NCI-H226 (cell line): ENCODE data around the gene RBMS2.
A peak's percentile ranks its signal among the peaks of the same experiment; 100 is the strongest.

Source experiments
- DNase-seq: peaks from one replicate; pipeline ENCODE4 v3.0.0-alpha.2; 2015

Gene RBMS2

DNA sequence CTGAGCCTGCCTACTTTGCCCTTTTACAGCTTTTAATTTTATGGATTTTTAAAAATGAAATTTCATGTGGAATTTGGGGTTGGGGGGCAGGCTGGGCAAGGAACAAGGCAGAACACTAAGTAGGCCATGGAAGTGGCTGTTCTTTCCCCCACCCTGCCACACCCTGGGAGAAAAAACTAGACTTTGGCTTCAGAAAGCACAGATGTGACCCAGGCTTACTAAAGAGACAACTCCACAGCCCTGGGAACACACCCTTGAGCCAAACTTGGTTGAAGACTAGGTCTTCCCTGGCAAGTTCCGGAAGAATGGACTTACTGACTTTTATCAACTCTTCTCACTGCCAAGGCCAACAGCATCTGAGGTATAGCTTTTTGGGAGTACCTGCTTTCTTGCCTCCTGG is 68.2 kb downstream of the RBMS2 start:
- no peak for DNase-seq

DNA sequence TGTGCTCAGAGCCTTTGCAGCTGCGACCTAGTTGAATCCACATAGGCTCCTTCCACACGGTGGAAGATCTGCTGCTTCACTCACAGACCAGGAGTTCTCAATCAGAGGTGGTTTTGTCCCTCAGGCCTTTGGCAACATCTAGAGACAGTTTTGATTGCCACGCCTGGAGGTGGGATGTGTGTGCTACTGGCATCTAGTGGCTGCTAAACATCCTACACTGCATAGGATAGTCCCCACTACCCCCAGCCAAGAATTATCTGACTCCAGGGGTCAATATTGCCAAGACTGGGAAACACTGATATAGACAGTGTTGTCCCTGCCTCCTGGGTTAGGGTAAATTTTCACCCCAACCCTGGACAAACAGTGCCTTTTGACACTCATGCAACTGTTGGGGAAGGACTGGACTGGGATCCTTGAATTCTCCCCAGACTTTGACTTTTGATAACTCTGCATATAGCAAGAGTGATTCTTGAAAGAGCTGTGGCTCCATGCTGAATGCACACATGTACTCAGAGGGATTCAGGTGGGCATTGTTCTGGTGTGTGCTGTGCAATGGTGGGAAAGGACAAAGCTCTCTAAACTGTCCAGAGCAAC is 68.7 kb downstream of the RBMS2 start:
- DNase-seq = no peak

DNA sequence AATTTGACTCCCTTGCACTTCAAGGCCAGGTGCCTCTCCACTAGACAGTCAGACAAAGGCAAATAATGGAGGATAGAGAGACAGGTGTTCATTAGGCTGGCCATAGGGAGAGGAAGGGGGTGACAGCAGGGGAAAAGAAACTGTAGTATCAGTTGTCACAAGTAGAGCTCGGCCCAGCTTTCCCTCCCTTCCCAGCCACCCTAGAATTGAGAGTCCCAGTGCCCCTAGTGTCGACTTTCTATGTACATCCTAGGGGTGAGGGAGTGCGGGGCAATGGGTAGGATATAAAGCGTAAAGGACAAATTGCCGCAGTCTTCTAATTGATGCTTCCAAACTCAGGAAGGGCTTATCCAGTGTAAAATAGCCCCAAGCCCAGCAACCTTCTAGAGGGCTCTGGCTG is 69.5 kb downstream of the RBMS2 start:
- no peak for DNase-seq

DNA sequence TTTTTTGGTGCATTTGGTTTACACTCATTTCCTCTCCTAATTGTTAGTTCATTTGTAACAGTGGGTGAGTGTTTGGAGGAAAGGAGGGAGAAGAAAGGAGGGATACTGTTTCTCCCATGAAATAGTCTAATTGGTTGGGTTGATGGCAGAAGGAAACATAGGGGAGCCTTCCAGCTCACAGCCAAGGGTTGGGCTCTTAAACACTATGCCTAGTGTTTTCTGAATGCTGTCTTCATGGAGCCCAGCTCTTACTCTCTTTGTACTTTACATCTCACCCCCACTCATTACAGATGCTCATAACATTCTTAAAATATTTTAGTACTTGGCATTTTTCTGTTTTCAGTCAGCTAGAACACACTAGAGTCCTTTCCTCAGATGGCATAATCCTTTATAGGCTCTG is 70.3 kb downstream of the RBMS2 start:
- no peak for DNase-seq

DNA sequence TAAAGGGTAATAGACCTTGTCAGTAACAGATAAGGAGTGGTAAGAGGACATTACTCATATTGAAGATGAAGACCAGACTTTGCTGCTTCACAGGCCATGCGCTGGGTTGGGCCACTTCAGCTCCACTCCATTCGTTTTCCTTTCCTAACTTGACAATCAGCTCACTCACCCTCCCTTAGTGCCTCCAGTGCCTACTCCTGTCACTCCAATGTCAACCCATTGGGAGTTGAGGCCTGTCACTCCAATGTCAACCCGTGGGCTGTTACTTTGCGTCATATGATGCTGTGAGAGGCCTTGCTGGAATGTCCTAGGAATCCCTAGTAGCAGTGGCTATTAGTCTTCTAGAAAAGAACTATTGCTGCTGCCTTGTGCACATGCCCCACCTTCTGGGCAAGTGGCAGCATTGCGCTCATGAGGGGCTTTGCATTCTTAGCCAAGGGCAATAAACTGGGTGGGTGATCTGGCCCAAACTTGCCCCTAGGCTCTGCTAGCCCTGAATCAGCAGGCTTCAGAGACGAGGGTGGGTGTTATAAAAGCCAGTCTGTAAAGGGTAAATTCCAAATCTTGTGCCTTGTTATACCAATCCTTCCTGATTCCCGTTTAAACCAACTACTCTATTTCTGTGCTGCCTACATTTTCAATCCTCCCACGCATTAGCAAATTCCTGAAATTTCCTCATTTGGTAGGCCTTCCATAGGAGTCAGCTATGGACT is 72.4 kb downstream of the RBMS2 start:
- DNase-seq = peak; percentile 83

DNA sequence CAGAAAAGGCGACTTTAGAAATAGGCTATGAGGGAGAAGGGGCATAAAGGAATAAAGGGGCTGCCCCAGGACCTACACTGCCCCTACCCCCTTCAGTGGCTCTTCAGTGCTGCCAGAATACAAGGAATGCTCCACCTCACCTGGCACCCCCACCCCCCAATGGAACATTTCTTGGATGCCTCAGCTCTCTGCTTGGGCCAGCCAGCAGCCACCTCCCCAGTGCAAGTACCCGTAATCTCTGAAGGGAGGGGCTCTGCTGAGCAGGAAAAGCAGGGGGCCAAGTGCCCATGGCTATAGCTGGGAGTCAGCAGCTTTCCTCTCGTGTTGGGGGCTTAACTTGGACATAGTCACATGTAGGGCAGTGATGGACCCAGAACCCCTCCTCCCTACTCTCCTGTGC is 75.2 kb downstream of the RBMS2 start:
- no peak for DNase-seq

DNA sequence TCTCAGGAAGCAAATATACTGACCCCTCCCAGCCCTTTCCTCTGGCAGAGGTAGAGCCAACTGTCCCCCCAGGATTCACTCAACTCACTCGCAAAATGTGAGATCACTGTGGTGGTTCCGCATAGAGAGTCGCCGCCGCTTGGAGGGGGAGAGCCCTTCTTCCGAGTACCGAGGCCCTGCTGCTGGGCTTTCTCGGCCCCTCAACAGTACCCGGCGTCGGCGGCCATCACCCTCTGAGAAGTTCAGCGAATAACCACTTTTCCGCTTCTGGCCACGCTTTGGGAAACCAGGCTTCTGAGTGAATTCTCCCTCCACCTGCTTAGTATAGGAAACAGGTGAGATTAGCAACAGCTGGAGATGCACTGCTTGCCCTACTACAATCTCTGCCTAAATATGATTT is 77.4 kb downstream of the RBMS2 start:
- DNase-seq = no peak

DNA sequence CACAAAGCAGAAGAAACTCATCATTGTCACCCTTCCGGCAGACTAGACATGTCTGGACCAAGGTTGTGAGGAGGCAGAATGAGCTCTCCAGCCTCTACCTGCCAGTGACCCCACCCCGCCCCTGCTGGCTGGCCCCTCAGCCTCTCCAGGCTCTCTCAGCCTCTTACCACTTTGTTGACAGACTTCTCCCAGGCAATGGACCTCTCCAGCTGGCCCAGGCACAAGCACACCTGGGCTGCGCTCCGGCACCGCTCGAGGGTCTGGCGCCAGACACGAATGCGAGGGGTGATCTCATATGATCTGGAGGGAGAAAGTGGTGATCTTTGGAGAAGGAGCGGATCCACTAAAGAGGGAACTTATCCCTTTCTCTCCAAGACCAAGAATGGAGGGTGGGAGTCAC is 78.2 kb downstream of the RBMS2 start:
- no peak for DNase-seq

DNA sequence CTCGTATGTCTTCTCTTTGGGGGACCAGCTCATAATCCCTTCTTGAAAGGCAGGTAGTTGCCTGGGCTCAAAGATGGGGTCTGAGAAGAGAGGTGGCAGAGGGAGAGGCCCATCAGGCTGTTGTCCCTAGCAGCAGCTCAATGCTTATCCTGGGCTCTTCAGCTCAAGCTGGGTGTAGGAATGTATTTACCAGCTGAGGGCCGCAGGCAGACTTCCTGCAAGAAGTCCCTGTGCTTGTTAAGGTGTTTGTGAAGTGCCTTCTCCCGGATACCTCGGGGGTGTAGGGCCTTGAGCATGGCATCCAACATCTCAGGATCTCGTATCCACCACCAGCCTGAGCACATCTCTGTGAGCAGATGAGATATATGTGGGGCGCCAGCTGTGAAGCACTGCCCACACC is 79.1 kb downstream of the RBMS2 start:
- no peak for DNase-seq

DNA sequence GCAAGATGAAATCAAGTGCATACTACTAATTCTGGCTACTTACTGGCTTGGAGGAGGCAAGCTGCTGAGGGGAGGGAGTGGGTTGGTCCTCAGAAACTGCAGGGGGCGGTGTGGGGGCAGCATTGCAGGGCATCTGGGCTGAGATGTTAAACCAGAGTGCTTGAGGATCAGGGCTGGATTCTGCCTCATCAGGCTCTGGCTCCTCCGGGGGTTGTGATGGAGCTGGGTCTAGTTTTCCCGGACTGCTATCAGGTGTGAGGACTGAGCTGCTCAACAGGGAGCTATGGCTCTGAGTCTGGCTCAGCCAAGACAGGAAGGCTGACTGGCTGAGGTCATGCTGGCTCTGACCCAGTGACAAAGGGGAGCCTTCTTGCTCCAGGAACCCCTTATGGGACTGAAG is 79.9 kb downstream of the RBMS2 start:
- DNase-seq = no peak

DNA sequence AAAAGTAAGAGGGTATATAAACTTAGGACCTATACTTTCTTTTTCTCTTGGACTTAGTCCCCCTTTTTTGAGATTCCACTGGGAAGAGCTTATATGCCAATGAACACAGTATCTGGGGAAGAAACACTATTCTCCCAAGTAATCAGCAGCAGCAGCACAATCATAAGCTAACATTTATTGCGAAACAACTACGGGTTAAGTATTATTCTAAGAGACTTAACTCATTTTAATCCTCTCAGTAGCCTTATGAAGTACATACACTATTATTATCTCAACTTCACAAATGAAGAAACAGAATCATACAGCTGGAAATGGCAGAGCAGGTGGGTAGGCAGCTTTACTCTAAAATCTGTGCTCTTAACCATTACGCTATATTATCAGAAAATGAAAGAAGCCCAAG is 80.6 kb downstream of the RBMS2 start:
- no peak for DNase-seq

DNA sequence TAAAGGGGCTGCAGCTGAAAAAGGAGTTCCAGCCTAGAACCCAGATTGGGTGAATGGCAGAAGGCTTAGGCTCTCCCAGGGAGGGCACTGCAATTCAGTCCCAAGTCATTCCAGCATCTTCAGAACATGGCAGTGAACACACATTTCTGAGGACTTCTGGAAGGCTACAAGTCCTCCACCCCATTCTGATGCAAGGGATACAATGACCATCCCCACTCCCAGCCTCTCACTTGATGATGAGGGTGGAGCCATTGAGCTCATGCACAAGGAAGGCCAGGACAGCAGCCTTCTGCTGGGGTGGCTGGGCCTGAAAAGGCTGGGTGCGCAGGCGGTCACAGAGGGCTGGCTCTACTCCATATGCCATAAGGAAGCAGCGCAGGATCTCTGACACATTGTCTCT is 82.7 kb downstream of the RBMS2 start:
- DNase-seq = no peak

DNA sequence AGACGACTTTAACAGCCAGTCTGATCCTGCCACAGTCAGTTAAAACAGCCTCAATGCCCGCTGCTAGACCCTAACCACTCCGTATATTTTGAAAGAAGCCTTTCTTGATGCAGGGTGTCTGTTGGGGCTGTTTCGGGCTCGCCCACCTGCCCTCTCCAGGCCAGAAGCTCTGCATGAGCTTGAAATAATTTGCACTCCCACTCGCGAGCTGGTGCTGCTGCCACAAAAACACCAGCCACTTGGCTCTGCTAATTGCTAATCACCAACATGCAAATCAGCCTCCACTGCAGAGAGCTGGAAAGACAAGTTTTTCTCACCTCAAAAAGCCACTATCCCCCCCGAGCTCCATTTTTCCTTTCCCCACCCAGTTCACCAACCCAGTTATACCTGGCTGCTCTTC is 93.0 kb downstream of the RBMS2 start:
- DNase-seq = no peak

DNA sequence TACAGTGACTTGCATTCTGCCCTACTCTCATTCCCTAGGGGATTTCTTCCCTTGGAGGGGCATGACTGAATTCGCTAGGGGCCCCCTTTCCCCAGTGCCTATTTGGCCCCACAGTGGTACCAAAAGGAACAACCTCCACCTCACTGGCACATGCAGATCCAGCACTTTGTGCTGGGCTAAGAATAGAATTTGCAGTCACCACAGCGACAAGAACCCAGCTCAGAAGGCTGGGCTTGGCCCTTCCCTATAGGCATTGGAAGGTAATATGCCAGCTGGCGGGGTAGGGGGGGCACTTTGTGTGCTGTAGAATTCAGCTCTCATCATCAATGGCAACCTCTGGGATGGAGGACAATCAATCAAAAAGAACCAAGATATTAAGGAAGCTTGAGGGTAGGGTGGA is 94.6 kb downstream of the RBMS2 start:
- no peak for DNase-seq

DNA sequence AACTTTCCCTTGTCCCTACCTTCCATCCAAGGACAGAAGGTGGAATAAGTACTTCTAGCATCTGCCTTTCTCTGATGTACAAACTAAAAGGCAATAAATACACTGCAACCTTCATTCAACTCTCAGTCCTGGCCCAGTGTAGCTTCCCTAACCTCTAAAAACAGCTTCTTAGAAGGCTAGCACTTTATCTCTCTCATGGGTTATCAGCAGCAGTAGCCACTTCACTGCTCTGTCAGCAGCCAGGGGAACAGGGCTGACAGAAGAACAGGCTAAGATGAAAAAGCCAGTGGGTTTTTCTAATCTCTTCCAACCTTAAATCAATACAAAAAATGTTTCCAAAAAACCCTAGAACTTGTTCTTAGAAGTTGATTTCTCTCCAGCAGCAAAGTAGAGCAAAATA is 95.3 kb downstream of the RBMS2 start:
- no peak for DNase-seq

DNA sequence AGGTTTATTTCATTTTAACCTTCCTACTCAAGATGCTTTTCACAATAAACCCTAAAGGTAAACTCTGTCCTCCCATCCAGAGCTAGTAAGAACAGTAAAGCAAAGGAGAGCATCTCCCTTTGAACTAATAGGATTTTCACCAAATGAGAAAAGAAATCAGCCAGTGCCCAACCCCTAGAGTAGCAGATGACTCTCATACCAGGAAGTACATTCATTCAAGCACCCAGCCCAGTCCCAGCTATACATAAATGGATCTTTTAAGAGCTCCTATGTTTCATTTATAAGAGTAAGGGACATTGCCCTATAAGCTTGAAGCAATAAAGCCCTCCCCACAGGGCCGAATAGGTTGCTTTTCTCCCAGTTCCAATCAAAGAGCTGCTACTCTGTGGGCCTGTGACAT is 100.9 kb downstream of the RBMS2 start:
- no peak for DNase-seq

DNA sequence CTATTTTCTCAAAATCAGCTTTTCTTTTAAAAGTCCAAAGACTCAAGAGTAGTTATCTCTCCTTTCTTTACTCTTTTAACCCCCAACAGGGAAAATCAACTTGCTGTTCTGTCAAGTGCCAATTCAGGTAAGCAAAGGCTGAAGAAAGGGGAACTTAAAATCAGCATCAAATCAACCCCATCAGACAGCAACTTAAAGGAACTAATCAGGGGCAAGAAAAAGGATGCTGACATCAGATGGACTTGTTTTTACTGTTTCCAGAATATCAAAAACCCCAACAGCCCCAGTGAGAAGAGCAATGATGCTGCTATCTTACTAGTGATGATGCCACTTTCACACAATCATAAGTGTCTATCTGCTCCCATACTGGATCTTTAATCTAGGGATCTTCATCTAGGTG is 105.1 kb downstream of the RBMS2 start:
- DNase-seq = no peak

DNA sequence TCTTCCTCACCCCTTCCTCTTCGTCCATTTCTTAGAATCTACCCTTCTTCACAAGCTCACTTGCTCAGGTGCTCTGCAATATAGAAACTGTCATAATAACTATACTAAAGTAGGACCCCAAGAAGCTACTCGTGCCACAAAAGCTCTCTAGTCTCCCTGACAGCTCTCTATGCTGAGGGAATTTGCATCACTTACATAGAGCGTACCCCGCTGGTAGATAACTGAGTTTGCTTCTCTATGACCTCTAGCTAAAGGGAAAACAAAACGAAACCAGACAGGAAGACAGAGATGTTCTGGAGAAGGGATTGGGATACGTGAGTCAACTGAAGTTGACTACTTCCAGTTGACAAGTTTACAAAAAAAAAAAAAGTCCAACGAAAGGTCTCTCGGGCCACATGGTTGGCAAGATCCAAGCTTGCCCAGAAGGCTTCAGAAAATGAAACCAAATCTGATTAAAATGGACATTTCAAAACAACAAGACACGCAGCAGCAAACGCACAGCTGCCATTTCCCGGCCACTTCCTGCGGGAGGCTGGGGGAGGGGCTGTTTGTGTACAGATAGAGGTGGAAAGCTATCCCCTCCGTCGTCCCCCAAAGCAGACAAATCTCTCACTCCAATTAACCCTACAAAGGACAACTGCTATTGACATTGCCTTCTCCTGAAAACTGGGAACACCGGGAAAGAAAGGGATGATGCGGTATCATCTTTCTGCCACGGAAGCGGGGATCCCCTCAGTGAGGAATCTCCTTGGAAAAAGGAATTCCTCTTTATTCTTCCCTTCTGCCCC is 107.2 kb downstream of the RBMS2 start:
- peak; percentile 49 for DNase-seq

DNA sequence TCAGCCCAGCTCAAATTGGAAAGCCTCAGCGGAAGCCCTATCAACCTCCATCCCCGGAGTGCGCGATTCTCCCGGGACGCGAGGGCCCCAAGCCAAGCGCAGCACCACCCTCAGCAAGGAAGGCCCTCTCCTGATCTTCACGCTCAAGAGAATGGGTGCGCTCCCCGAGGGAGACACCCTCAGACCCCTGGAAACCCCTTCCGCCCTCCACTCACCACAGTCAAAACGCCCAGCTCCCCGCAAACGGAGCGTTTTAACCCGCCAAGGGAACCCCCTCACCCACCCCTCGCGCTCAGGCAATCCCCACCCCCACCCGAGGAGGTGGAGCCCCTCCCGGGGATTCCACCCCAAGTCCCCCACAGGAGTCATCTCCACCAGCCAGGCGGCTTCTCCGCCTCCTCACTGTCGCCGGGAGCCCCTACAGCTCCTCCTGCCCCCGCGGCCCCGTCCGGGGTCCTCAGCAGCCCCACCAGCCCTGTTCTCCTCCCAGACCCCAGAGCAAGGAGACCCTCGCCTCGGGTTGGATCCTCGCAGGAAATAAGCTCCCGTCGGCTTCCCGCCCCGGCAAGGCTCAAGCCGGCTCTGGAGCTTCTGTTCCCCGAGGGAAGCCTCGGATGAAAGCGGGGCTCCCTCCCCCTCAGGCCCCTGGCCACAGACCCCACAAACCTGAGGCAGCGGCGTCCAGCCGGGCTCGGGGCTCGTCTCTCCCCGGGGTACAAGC is 108.0 kb downstream of the RBMS2 start:
- peak; percentile 35 for DNase-seq

DNA sequence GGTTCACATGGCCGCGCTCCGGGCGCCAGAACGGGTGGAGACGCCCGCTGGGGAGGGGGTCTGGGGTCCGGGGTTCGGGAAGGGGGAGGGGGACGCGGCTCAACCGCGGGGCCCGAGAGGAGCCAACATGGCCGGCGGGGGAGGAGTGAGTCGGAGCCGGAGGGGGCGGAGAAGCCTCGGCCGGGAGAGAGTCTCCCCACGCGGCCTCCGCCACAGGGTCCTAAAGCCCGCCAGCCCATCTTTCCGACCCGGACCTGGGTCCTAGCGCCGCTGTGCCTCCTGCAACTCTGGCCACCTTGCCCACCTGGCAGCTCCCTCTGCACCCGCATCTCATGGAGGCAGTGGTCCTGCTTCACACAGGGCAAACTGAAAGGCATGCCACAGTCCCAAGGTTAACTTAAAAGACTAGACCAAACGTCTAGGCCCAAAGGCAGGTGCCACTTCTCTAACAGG is 108.6 kb downstream of the RBMS2 start, which contains the start of gene BAZ2A:
Gene BAZ2A, minus strand, starts transcription at position 147 of the 453 bp plus-strand sequence. CDS start 12,796 bp downstream, outside the sequence.
- DNase-seq = peak; percentile 92

DNA sequence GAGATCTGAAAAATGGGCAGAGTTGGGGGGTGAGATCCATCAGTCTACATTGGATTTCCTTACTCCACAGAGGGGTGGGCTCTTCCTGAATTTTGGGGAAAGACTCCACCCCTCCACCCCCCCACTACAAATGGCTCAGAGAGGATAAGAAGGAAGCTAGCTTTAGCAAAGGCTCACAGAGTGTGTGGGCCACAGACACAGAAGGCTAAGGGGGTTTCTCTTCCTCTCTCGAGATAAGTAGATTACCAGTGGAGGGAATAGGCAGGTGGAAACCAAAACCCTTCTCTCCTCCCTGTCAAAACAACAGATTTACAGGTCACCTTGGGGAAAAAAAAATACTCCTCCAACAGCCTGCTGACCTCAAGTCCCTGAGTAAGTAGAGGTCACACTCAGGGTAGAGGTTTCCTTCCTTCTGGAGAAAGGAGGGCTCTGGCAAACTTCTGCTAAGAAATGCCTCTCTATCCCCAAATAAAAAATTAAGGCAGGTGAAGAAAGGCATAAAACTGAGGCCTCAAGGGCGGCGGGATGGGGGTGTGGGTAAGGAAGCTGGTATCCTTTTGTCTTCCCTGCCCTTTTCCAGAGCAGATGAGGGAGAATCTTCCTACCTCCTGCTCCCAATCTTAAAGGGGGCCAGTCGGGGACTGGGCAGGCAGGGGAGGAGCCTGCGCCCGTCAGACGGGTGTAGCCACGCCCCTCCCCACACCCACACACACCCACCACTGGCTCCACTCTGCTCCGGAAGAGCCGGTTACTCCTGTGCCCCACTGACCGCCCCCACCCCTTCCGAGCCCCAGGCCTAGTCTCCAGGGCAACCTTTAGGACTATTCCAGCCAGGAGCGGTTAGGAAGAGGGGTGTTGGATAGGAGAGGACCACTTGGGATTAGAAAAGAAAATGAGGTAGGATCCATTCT is 110.4 kb downstream of the RBMS2 start:
- DNase-seq = peak; percentile 60
